DMS114 treated with DMSO at 0.1 percent for 48 hours (cell line): Measurements from ENCODE around the gene LRIG3.
"Not testable (repeated sequence)": the region's sequence is repeated elsewhere in the genome, so short reads cannot be mapped to it uniquely, and the experiment has no call there.

ENCODE experiments used
- DNase-seq: peaks from one replicate; lab custom pipeline; 2025; ENCODE audit not compliant: unreplicated experiment; lab: John Stamatoyannopoulos, UW

LRIG3 gene

DNA sequence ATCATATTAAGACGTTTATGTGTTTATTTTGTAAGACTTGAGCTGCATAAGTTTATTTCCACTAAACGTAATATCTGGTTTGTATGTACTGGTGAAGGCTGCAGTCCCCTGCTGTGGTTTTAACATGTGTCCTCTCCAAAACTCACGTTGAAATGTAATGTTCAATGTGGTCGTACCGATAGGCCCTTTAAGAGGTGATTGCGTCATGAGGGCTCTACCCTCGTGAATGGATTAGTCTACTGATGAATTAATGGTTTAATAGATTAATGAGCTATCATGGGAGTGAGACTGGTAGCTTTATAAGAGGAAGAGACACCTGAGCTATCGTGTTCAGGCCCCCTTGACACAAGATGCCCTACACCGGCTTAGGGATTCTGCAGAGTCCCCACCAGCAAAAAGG, 14.9 kb downstream of the LRIG3 start:
- no peak for DNase-seq

GRCh38 chr12:58902726-58903125, 17.6 kb downstream of the LRIG3 start:
- not testable (repeated sequence) for DNase-seq

DNA sequence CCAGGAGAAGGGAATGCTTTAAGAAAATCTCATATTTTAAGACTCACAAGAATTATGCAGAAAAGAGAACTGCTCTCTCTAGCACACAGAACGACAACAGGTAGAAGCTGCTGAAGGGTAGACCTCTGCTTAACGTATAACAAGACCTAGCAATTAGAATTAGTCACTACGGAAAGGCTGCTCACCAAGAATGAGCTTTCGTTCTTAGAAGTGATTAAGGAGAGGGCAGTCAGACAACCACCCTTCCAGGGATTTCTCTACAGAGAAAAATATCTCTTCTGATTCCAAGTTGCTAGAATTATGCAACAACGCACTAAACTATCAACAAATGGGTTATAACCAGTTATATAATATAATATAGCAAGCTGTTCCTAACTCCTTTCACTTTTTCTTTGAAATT, 18.6 kb downstream of the LRIG3 start:
- no peak for DNase-seq

DNA sequence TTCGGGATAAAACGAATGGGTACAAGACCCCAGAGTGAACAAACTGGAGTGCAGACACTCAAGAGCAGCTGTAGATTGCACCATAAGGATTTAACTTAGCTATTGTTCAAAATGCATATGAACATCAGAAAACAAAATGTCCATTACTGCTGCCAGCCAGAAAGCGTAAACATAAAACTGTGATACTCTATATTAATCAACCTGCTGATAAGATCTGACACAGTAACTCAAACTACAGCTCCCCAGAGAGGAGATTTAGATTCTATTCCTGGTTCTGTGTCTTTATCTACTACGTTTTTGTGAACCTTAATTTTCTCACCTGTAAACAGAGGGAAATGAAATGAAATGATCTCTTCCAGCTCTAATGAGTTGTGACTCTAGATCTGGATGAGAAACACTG, 22.3 kb downstream of the LRIG3 start:
- DNase-seq, result no peak

GRCh38 chr12:58896278-58896677, 24.0 kb downstream of the LRIG3 start:
- no peak for DNase-seq

GRCh38 chr12:58895053-58895452, 25.3 kb downstream of the LRIG3 start:
- DNase-seq, result no peak

DNA sequence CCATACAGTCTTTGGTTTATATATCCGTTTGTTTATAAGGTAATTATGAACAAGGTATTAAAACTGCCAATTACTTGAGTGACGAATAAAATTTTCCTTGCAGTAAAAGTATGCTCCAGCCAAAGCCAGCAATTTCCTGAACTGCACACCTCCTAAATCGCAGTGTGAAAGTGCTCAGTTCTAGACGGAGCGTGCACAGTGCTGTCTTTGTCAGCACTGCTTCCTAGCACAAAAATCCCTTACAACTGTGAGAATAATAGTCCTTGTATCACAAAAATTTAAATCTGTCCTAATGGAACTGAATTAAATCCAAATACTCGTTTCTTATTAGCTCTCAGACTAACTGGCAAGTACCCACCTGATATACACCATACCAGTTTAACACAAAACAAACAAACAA, 26.3 kb downstream of the LRIG3 start:
- DNase-seq, result no peak

DNA sequence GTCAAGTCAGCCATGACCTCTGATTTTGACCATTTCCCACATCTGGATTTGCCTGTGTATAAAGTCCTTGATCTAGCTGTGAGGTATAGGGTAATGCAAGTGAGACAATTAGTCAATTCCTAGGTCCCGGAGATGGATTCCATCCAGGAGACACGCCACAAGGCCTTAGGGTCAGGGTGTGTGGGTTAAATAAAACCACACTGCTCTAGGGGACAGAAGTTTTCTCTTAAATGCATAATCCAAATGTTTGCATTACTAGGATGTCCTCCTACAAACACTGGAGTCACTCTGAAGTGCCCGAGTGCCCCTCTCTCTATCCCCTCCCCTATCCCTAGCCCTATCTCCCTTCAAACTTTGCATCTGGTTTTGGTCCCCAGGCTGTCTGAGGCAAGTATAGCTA, 26.8 kb downstream of the LRIG3 start:
- DNase-seq, result no peak

DNA sequence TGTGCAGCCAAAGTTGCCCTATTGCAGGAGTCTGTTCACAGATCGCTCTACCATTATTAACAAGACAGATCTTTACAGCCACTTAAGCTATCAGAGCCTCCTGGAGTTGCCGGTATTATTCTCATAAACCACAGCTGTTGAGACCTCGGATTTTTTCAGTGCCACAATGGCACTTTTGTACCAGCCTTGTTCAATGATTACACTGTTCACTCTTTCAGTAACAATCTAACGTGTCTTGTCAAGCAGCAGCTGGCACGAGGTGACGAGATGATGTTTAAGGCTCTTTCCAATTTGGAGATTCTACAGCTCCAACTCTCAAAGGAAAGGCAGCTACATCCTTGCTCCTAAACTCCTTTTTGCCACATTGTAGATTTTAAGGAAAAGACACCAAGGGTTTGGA, 30.7 kb downstream of the LRIG3 start:
- DNase-seq, result no peak

- no peak for DNase-seq
Measured at GRCh38 chr12:58888131-58888783, 32.0 kb downstream of the LRIG3 start.

DNA sequence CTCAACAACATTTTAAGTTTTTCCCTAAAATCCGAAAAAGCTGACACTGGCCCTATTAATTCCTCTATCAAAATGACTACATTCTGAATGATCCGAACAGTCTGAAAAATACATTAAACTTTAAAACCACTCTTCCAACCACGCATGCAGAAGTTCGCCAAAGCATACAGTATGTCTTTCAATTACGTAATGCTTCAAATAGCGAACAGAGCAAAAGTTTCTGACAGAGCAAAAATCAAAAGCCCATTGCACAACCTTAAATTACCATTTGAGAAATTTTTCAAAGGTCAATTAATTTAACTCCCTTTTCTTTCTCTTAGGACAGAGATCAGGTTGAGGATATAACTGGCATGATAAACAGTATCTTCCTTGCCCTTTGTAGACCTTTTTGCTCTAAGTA, 33.2 kb downstream of the LRIG3 start:
- no peak for DNase-seq

- DNase-seq, result no peak
Measured at GRCh38 chr12:58886474-58886873, 33.8 kb downstream of the LRIG3 start.

- DNase-seq, result no peak
Measured at GRCh38 chr12:58884916-58885315, 35.4 kb downstream of the LRIG3 start.

DNA sequence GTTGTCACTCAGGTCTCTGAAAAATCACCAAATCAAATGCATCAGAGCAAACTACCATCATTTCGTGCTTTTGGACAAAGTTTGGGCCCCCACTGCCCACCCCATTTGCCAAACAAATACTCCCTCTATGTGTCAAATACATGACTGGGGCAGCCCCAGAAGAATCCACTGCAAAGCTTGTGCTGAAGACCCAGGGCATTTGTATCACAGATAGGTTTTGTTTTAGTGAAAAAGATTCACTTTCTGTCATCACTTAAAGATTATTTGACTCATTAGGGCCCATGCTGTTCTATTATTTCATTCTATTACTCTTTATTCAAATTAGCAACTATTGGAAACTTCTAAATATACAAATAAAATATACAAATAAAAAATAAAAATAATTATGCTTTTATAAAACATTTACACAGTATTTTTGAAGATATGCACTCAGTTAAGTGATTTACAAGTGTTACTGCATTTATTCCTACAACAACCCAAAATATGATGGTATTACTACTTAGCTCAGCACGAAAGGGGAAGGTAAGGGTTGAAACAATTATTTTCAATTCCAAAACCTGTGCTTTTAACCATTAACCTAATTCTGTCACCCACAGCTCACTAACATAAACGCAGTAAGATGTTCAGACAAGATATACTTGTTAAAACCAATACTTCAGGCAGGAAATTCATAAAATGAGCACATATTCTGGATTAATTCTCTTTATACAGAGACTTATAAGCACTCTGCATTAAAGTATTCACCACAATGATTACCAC, 36.5 kb downstream of the LRIG3 start:
- no peak for DNase-seq

GRCh38 chr12:58882826-58883225, 37.5 kb downstream of the LRIG3 start:
- DNase-seq, result no peak

GRCh38 chr12:58881816-58882215, 38.5 kb downstream of the LRIG3 start:
- DNase-seq, result no peak

DNA sequence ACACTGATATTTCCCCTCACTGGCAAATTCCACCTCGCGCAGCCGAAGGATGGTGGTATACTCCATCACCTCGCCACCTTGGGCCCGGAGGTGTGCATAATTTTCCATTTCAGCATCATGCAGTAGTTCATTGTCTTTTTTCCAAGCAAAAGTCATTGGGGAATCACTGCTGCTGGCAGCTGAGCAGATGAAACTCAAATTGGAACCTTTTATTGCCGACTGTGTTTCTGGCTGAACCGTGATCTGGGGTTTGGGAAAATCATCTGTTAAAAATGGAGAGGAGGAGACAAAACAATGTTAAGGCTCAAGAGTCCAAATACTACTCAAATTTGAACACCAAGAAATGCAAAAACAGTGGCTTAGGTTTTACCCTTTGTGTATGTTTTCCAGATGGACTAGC, 39.7 kb downstream of the LRIG3 start:
- DNase-seq, result no peak

- DNase-seq, result no peak
Measured at GRCh38 chr12:58877243-58877743, 43.0 kb downstream of the LRIG3 start.

- no peak for DNase-seq
Measured at GRCh38 chr12:58873496-58873895, 46.8 kb downstream of the LRIG3 start.

GRCh38 chr12:58871556-58871955, 48.7 kb downstream of the LRIG3 start:
- no peak for DNase-seq

DNA sequence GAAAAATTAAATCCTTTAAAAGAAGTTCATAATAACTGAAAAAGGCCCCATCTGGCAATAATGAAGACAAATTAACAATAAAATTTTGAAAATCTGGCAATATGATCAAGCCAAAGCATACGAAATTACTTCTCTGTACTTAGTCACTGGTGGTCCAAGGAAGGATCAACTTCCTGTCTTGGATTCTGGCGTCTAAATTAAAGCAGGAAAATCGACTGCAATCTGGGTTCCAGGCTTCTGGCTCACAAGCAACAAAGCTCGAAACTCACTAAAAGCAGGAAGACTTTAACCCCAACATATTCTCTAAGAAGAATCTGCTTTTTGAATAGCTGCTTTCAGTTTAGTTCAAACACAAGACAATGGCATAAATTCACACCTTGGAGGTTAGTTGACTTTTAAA, 49.7 kb downstream of the LRIG3 start:
- no peak for DNase-seq

DNA sequence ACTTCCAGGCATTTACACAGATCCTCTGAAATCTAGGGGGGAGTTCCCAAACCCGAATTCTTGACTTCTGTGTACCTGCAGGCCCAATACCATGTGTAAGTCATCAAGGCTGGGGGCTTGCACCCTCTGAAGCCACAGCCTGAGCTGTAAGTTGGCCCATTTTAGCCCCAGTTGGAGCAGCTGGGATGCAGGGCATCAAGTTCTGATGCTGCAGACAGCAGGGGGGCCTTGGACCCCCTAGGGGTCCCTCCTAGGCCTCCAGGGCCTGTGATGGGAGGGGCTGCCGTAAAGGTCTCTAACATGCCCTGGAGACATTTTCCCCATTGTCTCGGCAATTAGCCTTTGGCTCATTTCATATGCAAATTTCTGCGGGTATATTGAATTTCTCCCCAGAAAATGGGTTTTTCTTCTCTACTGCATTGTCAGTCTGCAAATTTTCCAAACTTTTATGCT, 59.5 kb downstream of the LRIG3 start:
- no peak for DNase-seq
